B cell (primary cell): Measurements from ENCODE around the gene DIPK1A.

Experiments used
- EZH2 ChIP-seq: IDR thresholded peaks from 2 replicates; pipeline ENCODE4 v1.6.1; 2012; ENCODE audit warnings: borderline replicate concordance, low read depth, mild to moderate bottlenecking, moderate library complexity, low read length; ENCODE audit not compliant: insufficient read depth, poor library complexity, severe bottlenecking
- TF ChIP-seq, protein P1 (sequence below): fragments of 200-600 bp; IDR thresholded peaks from one replicate; pipeline ENCODE4 v1.8.0; 2022; ENCODE audit warnings: antibody characterized with exemption, mild to moderate bottlenecking

DNA sequence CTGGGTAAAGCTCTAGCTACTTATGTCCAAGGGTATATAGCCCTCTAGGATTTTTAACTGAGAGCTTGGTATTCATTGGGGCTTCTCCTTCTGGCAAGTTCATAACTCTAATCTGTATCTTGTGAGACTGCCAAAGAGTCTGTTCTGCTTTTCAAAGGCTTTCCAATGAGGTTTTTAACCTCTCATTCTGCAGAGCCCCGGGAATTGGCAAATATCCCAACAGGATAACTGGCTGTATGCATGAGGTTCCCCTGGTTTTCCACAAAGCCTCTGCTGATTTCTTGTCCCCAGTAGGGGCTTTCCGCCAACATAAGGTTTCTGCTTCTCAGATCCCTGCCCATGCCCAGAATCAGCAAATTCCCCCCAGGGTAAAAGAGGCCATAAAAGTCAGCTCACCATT is 88.5 kb downstream of the DIPK1A start:
- TF ChIP-seq, protein P1, sequence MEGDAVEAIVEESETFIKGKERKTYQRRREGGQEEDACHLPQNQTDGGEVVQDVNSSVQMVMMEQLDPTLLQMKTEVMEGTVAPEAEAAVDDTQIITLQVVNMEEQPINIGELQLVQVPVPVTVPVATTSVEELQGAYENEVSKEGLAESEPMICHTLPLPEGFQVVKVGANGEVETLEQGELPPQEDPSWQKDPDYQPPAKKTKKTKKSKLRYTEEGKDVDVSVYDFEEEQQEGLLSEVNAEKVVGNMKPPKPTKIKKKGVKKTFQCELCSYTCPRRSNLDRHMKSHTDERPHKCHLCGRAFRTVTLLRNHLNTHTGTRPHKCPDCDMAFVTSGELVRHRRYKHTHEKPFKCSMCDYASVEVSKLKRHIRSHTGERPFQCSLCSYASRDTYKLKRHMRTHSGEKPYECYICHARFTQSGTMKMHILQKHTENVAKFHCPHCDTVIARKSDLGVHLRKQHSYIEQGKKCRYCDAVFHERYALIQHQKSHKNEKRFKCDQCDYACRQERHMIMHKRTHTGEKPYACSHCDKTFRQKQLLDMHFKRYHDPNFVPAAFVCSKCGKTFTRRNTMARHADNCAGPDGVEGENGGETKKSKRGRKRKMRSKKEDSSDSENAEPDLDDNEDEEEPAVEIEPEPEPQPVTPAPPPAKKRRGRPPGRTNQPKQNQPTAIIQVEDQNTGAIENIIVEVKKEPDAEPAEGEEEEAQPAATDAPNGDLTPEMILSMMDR = no peak
- no peak for TF ChIP-seq EZH2
